ENCODE data around the gene SPACA9.
A peak's percentile ranks its signal among the peaks of the same experiment; 100 is the strongest.

The SPACA9 gene

DNA sequence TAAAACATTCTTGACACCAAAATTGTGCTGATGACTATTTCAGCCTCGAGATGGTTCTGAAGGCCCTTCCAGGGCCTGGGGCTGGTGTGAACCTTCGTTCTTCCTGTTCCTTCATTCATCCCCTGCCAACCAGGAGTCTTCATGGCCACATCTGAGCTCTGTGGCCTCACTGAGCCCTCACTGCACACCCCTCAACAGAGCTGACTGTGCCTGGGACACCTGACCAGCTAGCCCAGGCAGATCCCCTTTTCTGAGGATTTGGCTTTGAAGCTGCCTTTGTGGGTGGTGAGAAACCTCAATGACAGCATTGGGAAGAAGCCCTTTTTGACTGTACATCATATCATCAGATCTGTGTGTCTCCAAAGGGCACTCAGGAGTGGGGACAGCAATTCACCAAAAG, 14.4 kb upstream of the SPACA9 start:
- DNase-seq: no peak

DNA sequence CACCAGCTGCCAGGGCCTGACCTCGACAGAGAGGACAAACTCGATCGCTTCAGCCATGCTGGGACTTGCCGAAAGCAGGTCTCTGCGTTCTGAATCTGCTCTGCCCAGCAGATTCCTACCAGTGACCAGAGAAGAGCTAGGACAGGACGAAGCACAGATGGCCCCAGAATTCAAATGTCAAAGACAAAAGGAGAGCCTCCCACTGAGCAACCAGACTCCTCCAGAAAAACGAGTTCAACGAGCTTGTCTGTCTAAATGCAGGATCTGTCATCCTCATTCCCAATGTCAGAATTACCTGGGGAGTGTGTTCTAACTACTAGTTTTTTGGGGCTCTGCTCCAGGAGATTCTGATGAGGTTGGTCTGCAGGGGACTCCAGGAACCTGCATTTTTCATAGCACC, 14.0 kb upstream of the SPACA9 start:
- no peak for DNase-seq

DNA sequence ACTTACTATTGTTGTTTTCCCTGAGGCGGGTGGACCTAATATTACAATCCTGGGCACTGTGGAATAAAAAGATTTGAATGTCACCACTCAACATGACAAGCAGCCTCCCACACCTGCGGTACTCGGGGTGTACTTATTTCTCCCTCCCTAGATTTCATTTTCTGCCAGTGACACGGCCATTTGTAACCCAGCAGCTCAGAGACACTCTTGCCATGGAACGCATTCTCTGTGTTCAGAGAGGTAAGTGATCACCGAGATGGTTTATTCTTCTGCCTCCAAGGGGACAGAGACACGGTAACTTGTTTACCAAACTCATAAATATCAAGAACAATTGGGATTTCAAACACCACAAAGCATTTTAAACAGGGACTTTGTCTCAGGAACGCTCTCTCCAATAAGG, 11.8 kb upstream of the SPACA9 start:
- DNase-seq: no peak

DNA sequence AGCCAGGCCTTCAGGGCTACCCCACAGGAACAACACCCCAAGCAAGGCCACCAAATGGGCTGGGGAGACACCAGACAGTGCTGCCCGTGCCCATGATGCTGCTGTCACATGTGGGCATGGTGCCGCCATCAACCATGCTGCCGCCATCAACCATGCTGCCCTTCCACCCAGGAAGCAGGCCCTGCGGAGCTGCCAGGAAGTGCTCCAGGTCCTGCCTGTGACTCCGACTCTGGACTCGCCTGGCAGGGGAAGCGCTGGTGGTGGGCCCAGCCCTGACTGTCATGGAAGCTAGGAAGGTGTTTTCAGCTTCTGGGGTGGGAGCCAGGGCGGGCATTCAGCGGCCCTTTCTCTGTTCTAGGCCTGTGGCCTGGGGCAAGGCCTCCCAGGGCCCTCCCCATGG, 9.4 kb upstream of the SPACA9 start:
- no peak for DNase-seq

DNA sequence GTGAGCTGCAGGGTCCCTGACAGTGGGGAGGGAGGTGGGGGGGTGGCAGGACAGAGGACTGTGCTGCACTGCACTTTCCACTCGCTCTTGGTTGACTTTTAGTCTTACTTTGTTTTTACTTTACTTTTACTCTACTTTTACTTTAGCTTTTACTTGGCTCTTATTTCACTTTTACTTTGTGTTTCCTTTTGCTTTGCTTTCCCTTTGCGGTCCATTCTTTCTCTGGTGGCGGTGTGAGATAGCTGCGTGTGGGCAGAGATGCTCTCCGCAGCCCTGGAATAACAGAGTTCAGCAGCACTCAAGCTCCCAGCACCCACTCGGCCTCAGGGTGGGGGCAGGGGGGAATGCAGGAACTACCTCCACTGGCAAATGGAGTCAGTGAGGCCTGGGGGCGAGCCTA, 5.3 kb upstream of the SPACA9 start:
- no peak for DNase-seq

DNA sequence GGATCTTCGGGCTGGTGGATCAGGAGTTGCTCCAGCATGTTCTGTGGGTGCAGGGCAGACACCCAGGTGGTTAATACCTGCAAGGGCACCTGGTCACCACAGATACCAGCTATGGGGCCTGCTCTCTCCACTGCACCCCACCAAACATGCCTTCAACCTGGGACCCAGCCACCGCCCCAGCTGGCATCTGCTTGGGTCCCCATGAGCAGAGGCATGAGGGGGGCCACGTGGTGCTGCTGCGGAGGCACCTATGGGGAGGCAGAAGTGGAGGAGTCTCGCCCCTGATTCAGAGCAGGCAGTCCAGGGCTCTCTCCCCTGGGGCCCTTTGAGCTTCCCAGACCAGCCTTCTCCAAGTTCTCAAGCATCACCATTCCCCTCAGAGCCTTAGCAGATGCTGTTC, 3.5 kb upstream of the SPACA9 start:
- DNase-seq: no peak

DNA sequence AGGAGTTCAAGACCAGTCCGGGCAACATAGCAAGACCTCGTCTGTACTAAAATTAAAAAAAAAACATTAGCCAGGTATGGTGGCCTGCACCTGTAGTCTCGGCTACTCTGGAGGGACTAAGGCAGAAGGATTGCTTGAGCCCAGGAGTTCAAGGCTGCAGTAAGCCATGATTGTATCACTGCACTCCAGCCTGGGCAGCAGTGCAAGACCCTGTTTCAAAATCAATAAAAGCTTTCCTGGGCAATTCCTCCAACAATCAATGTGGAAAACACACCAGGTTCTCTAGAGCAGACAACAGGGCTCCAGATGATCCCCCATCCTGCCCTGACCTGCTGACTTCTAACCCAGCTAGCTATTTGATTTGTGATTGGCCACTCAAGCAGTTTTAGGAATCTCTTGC, 1.8 kb upstream of the SPACA9 start:
- no peak for DNase-seq

DNA sequence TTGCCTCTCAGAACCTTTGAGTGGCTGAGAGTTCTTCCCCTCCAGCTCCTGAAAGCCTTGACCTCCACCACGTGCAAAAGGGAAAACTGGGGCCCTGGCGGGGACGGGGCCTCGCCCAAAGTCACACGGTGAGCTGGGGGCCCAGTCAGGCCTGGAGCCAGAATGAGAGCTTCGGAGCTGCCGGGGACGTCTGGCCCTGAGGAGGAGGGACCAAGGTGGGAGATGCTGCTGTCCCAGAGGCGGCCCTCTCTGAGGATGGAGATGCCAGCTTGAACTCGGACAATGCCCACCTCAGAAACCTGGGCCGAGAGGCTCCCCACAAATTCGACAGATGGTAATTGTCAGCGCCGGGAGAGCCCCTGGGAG, 1.3 kb upstream of the SPACA9 start:
- DNase-seq: no peak

DNA sequence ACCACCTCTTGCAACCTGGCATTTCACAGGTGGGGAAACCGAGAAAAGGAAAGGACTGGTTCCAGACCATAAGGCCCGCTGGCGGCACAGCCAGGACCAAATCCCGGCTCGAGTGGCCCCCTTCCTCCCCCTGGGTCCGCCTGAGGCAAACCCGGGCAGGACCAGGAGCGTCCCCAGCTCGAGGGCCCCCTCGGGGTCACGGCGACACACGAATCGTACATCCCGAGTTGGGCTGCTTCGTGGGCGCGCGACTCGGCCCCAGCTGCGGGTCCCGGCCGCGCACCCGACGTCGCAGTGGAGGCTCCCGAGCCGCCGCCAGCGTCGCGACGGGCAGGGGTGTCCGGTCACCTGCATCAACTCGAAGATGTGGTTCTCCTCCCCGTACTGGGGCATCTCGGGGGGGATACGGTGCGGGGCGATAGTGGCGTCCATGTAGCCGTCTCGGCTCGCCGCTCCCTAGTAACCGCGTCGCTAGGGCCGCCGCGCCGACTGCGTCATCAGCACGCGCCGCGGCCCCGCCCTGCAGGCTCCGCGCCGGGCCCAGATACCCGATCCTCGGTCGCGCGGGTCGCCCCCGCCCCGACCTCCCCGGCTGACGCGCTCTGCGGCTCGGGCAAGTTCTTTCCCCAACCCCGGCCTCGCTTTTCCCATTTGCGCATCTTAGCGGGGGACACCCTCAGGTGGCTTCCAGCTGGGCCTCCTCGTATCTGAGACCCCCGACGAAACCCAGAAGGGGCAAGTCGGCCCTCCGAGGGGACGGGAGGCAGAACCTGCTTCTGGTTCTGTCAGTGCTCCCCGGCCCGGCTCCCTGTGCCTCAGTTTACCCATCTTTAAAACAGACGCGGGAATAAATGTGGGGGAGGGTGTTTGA, 639 bp upstream of the SPACA9 start, which contains the start of gene AK8:
AK8 (minus strand) TSS at position 461 of the 871 bp plus-strand sequence; CDS start at position 432, 29 bp downstream.
- DNase-seq: peak; percentile 19

DNA sequence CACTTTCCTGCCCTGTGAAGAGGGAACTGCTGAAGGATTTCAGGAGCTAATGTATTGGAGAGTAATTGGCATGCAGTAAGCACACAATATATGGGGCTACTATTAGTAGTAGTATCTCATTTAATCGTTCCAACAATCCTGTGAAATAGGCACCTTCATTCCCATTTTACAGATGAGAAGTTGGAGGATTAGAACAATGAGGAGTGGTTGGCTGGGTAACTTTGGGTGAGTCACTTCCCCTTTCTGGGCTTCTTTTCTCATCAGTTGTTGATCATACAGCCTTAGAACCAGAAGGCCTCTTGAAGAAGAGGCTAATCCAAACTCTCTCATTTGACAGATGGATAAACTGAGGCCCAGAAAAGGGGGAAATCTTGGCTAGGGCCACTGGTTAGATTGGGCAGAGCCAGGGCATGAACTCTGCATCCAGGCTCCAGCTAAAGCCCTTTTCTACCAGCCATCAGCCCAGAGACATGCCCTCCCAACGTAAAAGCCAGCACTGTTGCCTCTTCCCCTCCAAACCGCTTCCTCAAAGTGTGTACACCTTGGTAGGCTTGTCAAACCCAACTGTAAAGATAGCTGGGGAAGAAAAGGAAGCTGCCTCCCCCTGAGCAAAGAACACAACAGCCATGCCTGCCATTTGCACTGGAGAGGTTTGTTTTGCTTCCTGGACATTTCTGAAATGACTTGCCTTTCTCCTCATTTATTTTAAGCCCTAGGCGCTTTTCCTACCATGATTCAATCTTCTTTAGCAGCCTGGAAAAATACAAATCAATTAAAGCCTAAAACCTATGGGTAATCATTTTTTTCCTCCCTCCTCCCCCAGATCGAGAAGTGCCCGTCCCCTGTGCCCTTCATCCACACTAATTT, 992 bp downstream of the SPACA9 start:
- DNase-seq: no peak

DNA sequence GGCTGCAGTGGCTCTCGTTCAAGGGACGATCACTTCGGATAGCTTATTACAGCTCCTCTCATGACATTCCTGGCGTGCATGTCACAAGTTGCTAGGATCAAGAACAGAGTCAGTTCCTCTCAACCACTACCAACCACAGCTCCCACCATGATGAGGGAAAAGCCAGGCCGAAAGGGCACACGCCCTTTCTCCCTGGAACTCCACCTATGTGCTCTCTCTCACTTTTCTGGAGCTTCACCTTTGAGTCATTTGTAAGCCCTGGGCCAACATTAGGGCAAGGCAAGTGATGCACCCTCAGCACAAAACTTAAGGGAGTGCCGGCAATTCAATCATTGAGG, 1.6 kb downstream of the SPACA9 start:
- no peak for DNase-seq

DNA sequence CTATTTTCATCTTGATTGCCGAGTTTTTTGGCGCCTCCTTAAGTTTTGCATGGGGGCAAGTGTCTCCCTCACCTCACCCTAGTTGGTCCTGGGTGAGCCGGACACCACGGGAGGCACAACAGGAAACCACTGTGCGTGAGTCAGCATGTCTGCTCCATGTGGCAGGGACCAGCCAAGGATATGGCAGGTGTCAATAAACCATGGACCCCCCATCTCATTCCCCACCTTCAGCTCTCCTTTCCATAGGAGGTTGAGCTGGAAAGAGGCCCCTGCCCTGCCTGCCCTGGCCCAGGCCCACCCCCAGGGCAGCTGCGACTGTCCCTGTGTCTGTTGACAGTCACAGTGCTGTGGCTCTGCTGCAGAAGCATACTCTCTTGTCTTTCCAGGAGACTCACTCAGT, 3.1 kb downstream of the SPACA9 start:
- DNase-seq: no peak

DNA sequence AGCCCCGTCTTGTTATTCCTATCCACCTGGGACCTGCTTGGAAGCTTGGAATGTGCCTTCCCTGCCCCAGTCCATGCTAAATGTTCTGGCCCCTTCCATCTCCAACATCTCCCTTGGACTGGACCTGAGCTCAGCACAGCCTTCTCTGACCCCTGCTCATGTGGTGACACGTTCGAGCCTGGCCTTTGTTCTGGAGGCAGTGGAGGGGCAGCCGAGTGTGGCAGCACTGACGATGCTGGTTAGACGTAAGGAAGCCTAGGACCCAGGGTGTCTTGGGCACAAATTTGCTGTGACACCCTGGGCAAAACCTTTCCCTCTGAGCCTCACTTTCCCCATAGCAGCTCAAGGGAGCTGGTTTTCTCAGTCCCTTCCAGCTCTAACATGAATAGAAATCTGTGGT, 3.9 kb downstream of the SPACA9 start:
- no peak for DNase-seq

DNA sequence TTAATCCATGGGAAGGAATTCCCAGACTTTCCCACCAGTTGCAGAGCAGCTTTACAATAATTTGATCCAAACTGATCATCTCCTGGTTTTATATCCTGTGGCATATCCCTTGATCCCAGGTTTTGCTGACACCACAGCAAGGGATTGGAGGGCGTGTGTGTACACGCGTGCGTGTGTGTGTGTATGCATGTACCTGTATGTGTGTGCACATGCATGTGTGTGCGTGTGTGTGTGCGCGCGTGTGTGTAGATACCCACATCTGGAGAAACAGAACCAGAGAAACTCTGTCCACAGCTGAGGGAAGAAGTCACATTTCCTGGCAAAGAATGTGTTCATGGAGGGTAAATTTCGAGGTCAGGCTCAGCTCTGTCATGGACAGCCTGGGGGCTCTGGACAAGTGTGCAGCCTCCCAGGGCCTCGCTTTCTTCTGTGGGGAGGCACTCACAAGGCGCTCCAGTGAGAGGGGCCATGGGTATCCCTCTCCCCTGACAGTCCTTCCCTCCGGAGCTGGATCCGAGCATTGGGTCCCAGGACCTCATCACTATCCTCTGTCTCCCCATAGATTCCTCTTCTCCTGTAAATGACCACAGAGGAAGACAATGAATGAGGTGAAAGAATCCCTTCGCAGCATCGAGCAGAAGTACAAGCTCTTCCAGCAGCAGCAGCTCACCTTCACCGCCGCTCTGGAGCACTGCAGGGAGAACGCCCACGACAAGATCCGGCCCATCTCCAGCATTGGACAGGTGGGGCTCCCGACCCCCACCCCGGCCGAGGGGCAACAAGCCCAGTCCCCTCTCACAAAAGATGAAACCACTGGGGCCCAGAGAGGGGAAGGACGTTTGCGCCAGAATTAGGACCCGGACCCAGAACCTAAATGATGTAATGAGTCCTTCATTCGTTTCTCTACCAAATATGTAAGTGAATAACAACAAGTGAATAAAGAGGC, 4.9 kb downstream of the SPACA9 start:
- DNase-seq: no peak

DNA sequence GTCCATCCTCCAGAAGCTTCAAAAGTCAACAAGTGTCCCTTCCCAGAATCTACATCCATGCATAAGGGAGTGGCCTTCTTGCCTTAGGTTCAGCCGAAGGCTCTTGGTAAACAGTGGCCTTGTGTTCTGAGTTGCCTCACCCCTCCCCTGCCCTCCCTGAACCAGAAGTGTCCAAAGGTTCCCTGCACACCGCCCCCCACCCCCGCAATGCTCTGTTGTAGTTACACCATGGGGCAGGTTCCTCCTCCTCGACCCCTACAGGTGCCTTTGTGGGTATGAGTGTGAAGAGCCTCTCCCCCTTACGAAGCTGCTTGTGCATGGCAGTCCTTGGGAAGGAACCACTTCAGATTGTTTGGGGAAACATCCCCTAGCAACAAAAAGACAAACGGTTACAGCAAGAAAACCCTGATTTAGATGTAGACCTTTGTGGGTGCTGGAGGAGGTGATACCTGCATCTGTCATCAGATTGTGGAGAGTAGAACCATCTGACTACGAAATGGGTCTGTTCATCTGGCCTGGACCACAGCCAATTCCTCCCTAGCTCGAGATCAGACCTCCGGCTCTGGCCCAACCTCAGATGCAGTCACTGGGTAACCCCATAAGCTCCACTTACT, 7.1 kb downstream of the SPACA9 start:
- DNase-seq: no peak

DNA sequence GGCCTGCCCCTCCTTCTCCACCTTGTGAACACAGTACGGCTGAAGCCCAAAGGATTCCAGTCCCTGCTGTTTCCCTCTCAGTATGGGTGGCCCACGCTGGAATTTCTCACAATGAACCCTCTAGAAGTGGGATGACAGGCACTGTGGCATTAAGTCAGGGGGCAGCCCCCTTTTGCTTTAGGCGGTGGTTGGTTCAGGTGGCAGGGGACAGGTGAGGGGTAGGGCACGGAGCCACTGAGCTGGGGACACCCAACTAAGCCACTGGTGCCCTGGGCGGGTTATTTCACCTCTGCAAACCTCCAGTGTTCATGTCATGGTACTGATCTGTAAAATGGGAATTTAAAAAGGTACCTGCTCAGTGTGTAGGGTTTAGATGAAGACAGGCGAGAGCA, 7.6 kb downstream of the SPACA9 start:
- DNase-seq: no peak

DNA sequence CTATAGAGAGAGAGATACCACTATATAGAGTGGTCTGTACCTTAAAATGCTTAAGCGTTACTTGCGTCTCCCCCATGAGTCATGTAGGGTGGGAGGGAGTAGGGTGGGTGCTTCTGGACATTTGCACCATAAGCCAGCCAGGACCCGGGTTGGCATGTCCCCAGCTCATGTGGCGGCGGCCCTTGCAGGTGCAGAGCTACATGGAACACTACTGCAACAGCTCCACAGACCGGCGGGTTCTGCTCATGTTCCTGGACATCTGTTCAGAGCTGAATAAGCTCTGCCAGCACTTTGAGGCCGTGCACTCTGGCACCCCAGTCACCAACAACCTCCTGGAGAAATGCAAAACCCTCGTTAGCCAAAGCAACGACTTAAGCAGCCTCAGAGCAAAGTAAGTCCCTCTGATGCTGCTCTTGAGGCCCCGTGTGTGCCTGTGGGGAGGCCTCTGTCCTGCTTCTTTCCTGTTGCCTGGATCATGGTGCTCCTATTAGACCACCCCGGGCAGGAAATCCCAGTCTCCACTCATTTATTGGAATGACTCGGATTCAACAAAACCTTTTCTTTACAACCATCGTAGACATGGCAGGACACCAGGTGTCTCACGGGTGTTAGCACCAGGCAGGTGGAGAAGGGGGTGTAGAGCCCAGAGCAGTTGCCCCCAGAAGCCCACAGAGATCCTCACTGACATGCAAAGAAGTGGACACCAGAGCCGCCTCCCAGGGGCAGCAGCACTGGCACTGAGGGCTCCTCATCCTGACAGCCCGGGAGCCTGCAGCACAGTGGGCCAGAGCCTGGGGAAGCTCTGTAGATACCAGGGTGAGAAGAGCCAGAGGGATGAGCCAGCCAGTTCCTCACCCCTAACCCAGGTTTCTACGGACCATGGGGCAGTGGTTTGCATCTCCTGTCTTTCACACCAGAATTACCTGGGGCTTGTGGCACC, 8.8 kb downstream of the SPACA9 start:
- DNase-seq: no peak

DNA sequence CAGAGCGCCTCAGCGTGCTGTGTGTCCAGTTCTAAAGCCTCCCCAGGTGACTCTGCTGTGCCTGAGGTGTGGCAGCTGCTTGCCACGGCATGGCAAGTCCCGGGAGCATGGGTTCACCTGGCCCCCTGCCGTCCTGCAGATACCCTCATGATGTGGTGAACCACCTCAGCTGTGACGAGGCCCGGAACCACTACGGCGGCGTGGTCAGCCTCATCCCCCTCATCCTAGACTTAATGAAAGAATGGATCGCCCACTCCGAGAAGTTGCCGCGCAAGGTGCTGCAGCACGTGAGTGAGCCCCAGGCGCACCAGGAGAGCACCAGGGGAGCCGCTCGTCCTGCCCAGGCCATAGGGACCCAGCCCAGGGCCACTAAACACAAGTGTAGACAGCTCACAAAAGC, 9.5 kb downstream of the SPACA9 start:
- no peak for DNase-seq

DNA sequence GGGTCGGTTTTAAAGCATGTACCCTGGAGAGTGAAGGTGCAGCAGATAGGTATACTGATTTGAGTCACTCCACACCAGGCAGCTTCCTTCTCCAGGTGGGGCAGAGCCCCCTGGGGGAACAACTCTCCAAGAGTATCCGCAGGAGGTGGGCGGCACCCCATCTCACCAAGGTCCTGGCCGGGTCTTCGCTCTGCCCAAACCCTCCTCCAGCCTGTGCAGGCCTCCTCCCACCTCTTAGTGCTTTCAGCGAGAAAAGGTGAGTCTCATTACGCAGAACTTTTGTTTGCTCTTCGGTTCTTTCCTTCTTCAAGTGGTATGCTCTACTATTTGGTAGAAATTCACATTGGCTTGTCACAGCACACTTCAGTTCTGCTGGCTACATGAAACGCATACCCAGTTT, 13.7 kb downstream of the SPACA9 start:
- DNase-seq: no peak

DNA sequence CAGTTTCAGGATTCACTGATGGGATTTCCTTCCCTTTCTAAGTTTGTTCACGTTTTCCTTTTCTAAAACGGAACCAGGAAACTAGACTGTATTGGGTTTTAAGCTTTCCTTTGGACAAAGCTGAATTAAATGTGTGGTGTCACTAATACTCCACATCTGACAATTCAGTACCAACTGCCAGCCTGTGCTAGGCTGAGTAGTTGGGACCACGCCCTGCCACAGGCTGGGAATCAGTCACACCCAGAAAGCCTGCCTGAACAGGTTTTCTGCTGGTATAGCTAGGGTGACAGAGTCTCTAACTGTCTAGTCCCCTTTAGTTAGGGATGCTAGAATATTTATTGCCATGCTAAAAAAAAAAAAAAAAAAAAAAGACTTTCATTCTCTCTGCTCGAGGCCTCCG, 15.6 kb downstream of the SPACA9 start:
- no peak for DNase-seq
